BLaER1 treated with 17β-estradiol and CSF1 and Interleukin-3, amounts not matched to agents 10 nM and 100 nM (cell line): ENCODE measurements around the gene PLCB3.
"Not testable (repeated sequence)": the region's sequence is repeated elsewhere in the genome, so short reads cannot be mapped to it uniquely, and the experiment has no call there.

ENCODE experiments used
- H3K27ac ChIP-seq, 11 experiments: shearing (Covaris generic); formaldehyde crosslinking; 2 replicates each; pipeline ENCODE4 v1.8.1; 2022
- H3K27me3 ChIP-seq, 11 experiments: shearing (Covaris generic); formaldehyde crosslinking; 2 replicates each; pipeline ENCODE4 v1.8.1; 2022
- H3K36me3 ChIP-seq, 11 experiments: shearing (Covaris generic); formaldehyde crosslinking; 2 replicates each; pipeline ENCODE4 v1.8.1; 2022
- H3K4me1 ChIP-seq, 10 experiments: shearing (Covaris generic); formaldehyde crosslinking; 2 replicates each; pipeline ENCODE4 v1.8.1; 2022
- H3K4me2 ChIP-seq, 11 experiments: shearing (Covaris generic); formaldehyde crosslinking; 2 replicates each; pipeline ENCODE4 v1.8.1; 2022
- H3K4me3 ChIP-seq, 10 experiments: shearing (Covaris generic); formaldehyde crosslinking; 2 replicates each; pipeline ENCODE4 v1.8.1; 2022
- H3K9ac ChIP-seq, 11 experiments: shearing (Covaris generic); formaldehyde crosslinking; 2 replicates each; pipeline ENCODE4 v1.8.1; 2022
- H3K9me3 ChIP-seq, 11 experiments: shearing (Covaris generic); formaldehyde crosslinking; replicated peaks in 1 of 11; 2 replicates each; pipeline ENCODE4 v1.8.1; 2022
- H4K20me1 ChIP-seq, 11 experiments: shearing (Covaris generic); formaldehyde crosslinking; 2 replicates each; pipeline ENCODE4 v1.8.1; 2022
- Cebpa-rat ChIP-seq, 11 experiments: shearing (Covaris generic); IDR thresholded peaks; 2 replicates each; pipeline ENCODE4 v1.8.1; 2022

Gene PLCB3

DNA sequence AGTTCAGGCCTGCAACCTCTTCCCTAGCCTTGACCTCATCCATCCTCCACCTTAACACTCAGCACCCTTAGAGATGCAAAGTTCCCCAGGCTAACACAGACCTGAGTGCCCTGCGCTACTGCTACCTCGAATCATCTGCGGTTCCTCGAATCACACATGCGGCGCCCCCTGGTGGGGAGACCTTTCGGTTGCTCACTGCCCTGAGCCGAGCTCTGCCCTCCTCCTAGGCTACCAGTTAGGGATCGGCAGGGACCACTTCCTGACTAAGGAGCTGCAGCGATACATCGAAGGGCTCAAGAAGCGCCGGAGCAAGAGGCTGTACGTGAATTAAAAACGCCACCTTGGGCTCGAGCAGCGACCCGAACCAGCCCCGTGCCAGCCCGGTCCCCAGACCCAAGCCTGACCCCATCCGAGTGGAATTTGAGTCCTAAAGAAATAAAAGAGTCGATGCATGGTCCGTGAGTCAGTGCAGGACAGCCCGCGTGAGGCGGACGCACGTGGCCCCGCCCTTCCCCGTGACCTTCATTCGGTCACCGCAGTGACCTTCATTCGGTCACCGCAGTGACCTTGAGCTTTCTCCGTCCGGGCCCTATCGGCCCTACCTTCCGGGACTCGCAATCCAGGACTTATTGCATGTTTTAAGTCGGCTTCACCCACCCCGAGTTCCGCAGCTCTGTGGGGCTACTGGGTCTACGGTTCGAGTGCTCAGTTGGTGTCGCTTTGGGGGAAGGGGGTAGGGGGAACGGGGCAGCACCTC lies 53.2 kb downstream of the PLCB3 start:
- Histone ChIP-seq H3K4me1 (peaks cover 41 to 67% (median 47%) of the 10 kb centered on the region in 10 experiments), H3K27ac (peak overlapping the region; percentile 85 to 98 (median 96)), H3K4me2 (peak overlapping the region; percentile 80 to 99 (median 91)), H3K9ac (peak overlapping the region; percentile 85 to 95 (median 91)), H3K4me3 (peak overlapping the region; percentile 58 to 72 (median 66)), H4K20me1 (peaks cover 19 to 47% (median 36%) of the 10 kb centered on the region in 11 experiments; a peak in 20 of 22 replicates), H3K36me3 (peaks cover 11 to 25% (median 14%) of the 10 kb centered on the region in 11 experiments; a peak in 19 of 22 replicates), H3K27me3 (peaks cover 26 to 33% (median 28%) of the 10 kb centered on the region in 11 experiments), H3K9me3 (no peaks in the 10 kb centered on the region)
- no peak for TF ChIP-seq Cebpa-rat (IDR thresholded peaks at IDR 0.05)

DNA sequence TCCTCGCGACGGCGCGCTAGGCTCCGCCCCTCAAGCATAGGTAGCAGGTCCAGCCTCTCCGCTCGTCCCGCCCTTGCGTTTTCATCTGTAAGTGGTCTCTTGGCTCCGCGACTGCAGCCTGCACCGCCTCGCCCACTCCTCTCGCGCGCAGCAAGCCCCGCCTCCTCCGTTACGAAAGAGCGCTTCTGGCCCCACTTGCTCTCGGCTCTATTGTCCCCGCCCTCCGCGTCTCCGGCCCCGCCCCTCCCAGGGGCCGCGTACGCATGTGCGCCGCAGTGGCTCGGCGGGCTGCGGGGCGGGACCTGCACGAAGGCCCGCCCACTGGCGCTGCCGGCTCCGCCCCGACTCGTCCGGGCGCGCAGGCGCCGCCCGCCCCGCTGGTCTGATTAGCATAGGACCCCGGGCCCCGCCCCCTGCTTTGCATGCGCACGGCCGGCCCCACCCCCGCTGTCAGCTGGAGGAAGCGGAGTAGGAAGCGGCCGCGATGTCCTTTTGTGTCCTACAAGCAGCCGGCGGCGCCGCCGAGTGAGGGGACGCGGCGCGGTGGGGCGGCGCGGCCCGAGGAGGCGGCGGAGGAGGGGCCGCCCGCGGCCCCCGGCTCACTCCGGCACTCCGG lies 53.9 kb downstream of the PLCB3 start, which contains the start of gene ESRRA:
Gene ESRRA, plus strand, starts transcription at position 450 of the 616 bp plus-strand sequence. CDS start 1,656 bp downstream, outside the sequence.
- Histone ChIP-seq H3K4me3 (peak within 1 kb of the TSS; percentile 69 to 94 (median 84)), H3K4me1 (peaks cover 34 to 65% (median 40%) of the 10 kb centered on the region in 10 experiments), H3K27me3 (peaks cover 19 to 26% (median 21%) of the 10 kb centered on the region in 11 experiments), H4K20me1 (peaks cover 19 to 47% (median 35%) of the 10 kb centered on the region in 11 experiments; a peak in 20 of 22 replicates), H3K36me3 (peaks cover 11 to 32% (median 15%) of the 10 kb centered on the region in 11 experiments; a peak in 19 of 22 replicates), H3K27ac (peak within 1 kb of the TSS; percentile 85 to 98 (median 97)), H3K9ac (peak within 1 kb of the TSS; percentile 85 to 96 (median 94)), H3K4me2 (peak within 1 kb of the TSS; percentile 92 to 100 (median 97)), H3K9me3 (no peaks in the 10 kb centered on the region)
- TF ChIP-seq Cebpa-rat (IDR thresholded peaks at IDR 0.05): peak in 4 of 11 experiments; percentile 28 to 50 (median 42); a peak in 3 of 22 replicates

DNA sequence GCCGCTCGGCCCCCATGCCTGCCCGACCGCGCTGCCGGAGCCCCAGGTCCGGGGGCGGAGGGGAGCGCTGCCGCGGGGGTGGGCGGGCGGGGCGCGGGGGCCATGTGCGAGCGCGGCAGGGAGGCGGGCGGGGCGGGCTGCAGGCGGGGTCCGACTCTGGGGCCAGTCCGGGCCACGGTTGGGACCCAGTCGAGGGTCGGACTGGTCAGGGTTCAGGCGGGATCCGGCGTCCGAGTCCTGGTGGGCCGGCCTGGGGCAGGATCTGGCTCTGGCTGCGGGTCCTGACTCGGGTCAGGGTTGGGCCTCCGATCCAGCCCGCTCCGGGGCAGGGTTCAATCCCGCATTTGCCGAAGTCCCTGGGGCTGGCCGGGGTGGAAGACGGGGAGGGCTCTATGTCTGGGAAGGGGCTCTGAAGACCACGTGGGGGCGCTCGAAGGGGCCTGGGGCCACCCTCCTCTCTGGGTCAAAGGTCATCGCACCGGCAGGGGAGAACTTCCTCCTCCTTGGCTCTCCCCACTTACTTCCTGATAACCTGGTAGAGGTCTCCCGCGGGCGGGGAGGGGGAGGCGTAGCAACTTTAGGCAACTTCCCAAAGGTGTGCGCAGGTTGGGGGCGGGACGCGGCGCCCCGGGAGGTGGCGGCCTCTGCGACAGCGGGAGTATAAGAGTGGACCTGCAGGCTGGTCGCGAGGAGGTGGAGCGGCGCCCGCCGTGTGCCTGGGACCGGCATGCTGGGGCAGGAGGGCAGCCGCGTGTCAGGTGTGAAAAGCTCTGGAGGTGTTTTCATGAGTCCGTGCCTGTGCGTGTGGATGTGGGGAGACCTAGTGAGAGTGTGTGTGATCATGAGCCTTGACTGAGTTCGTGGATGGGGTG lies 54.6 kb downstream of the PLCB3 start:
- H3K4me1 ChIP-seq: peaks cover 30 to 64% (median 34%) of the 10 kb centered on the region in 10 experiments
- peak overlapping the region; percentile 85 to 96 (median 92) for H3K9ac ChIP-seq
- TF ChIP-seq Cebpa-rat (IDR thresholded peaks at IDR 0.05): no peak
- H4K20me1 ChIP-seq: peaks cover 18 to 47% (median 36%) of the 10 kb centered on the region in 11 experiments; a peak in 20 of 22 replicates
- peaks cover 12 to 19% (median 14%) of the 10 kb centered on the region in 11 experiments for H3K27me3 ChIP-seq
- peak overlapping the region; percentile 69 to 94 (median 84) for H3K4me3 ChIP-seq
- peak overlapping the region; percentile 64 to 97 (median 92) for H3K27ac ChIP-seq
- H3K9me3 ChIP-seq: no peaks in the 10 kb centered on the region
- H3K36me3 ChIP-seq: peaks cover 12 to 39% (median 19%) of the 10 kb centered on the region in 11 experiments; a peak in 19 of 22 replicates
- peak overlapping the region; percentile 92 to 100 (median 97) for H3K4me2 ChIP-seq

DNA sequence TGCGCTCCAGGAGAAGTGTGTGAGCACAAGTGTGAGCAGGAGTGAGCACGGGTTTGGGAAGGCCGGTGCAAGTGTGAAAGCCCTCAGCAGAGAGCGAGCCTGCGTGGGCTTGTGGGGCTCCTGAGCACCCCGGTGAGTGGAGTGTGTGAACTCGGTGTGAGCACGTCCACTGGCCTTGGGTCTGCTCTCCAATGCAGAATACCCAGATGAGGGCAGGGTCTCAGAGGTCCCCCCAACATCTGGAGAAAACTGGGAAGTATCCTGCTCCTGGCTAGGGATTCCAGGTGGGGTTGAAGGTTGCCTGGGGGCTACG lies 55.2 kb downstream of the PLCB3 start:
- Histone ChIP-seq H3K4me2 (peak overlapping the region; percentile 92 to 100 (median 97)), H3K36me3 (peaks cover 15 to 45% (median 24%) of the 10 kb centered on the region in 11 experiments; a peak in 20 of 22 replicates), H3K9ac (peak overlapping the region; percentile 85 to 96 (median 92)), H3K27ac (peak overlapping the region; percentile 64 to 97 (median 92); a peak in 21 of 22 replicates), H3K4me3 (peak overlapping the region; percentile 69 to 94 (median 84)), H3K27me3 (peaks cover 6 to 13% (median 8%) of the 10 kb centered on the region in 11 experiments), H3K9me3 (no peaks in the 10 kb centered on the region), H3K4me1 (peaks cover 27 to 64% (median 37%) of the 10 kb centered on the region in 10 experiments), H4K20me1 (peaks cover 22 to 52% (median 42%) of the 10 kb centered on the region in 11 experiments; a peak in 20 of 22 replicates)
- no peak for TF ChIP-seq Cebpa-rat (IDR thresholded peaks at IDR 0.05)

DNA sequence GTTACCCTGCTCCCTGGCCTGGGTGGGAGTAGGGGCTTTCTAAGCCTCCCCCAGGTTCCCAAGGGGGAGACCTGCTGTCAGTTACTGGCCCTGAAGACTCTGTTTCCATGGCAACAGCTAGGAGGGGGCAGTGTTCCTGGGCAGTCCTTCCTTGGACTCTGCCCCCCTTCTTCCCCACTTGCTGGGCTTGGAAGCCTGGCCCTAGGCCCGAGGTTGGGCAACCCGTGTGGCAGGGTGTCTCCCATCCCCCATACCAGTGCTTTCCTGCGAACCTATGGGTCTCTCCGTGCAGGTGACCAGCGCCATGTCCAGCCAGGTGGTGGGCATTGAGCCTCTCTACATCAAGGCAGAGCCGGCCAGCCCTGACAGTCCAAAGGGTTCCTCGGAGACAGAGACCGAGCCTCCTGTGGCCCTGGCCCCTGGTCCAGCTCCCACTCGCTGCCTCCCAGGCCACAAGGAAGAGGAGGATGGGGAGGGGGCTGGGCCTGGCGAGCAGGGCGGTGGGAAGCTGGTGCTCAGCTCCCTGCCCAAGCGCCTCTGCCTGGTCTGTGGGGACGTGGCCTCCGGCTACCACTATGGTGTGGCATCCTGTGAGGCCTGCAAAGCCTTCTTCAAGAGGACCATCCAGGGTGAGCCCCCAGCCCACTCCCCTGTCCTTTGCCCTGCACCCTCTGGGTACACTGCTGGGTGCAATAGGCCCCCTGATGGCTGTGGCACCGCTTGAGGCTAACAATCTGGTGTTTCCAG lies 55.7 kb downstream of the PLCB3 start:
- H3K9ac ChIP-seq: peak overlapping the region; percentile 85 to 96 (median 92)

DNA sequence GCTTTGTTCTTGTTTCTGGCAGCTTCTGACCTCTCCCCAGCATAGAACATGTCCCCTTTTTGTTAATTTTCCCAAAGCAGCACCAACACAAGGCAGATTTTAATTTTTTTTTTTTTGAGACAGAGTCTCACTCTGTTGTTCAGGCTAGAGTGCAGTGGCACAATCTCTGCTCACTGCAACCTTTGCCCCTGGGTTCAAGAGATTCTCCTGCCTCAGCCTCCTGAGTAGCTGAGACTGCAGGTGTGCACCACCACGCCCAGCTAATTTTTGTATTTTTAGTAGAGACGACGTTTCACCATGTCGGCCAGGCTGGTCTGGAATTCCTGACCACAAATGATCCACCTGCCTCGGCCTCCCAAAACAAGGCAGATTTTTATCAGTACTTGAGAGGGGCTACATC lies 56.5 kb downstream of the PLCB3 start:
- Histone ChIP-seq H3K4me3 (peak overlapping the region in 1 of 10 experiments; percentile 86; a peak in 1 of 20 replicates), H3K27ac (peak overlapping the region in 2 of 11 experiments; percentile 93; a peak in 3 of 22 replicates), H3K4me1 (peaks cover 27 to 67% (median 41%) of the 10 kb centered on the region in 10 experiments), H3K36me3 (peaks cover 20 to 55% (median 32%) of the 10 kb centered on the region in 11 experiments; a peak in 21 of 22 replicates), H3K4me2 (peak overlapping the region; percentile 92 to 100 (median 97); a peak in 19 of 22 replicates), H4K20me1 (peaks cover 22 to 64% (median 51%) of the 10 kb centered on the region in 11 experiments), H3K9ac (peak overlapping the region; percentile 85 to 96 (median 92); a peak in 17 of 22 replicates)
- H3K27me3 ChIP-seq, H3K9me3 ChIP-seq: not testable (repeated sequence)

More for the DNA sequence above, 55.7 kb downstream of the PLCB3 start:
- no peak for TF ChIP-seq Cebpa-rat (IDR thresholded peaks at IDR 0.05)
- Histone ChIP-seq H3K36me3 (peaks cover 15 to 48% (median 26%) of the 10 kb centered on the region in 11 experiments; a peak in 20 of 22 replicates), H3K4me1 (peaks cover 27 to 61% (median 37%) of the 10 kb centered on the region in 10 experiments), H3K9me3 (no peaks in the 10 kb centered on the region), H3K4me3 (peak overlapping the region; percentile 69 to 94 (median 84)), H4K20me1 (peaks cover 22 to 57% (median 44%) of the 10 kb centered on the region in 11 experiments; a peak in 20 of 22 replicates), H3K4me2 (peak overlapping the region; percentile 92 to 100 (median 97)), H3K27ac (peak overlapping the region in 10 of 11 experiments; percentile 78 to 97 (median 92); a peak in 20 of 22 replicates), H3K27me3 (peaks cover under 1 to 7% (median 2%) of the 10 kb centered on the region in 11 experiments; a peak in 21 of 22 replicates)

DNA sequence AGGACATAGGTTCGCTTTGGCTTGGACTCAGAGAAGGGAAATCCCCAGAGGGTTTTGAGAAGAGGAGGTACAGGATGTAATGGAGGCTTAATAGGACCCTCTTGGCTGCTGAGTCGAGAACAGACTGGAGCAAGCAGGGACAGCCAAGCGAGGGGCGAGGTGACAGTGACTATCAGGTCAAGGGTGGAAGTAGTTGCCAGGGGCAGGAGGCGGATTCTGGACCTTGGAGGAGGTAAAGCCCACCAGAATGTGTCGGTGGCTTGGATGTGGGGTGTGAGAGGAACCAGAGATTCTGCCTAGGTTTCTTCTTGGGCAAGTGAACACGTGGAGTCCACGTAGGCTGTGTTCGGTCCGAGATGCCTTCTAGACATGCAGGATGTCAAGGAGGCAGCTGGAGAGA lies 61.6 kb downstream of the PLCB3 start:
- Histone ChIP-seq H3K36me3 (peaks cover 42 to 83% (median 58%) of the 10 kb centered on the region in 11 experiments), H3K9ac (peak overlapping the region; percentile 2 to 69 (median 40); a peak in 17 of 22 replicates), H4K20me1 (peaks cover 15 to 90% (median 62%) of the 10 kb centered on the region in 11 experiments; a peak in 20 of 22 replicates), H3K4me3 (no peak overlapping the region), H3K4me1 (peaks cover 14 to 75% (median 41%) of the 10 kb centered on the region in 10 experiments), H3K27me3 (no peaks in the 10 kb centered on the region), H3K4me2 (peak overlapping the region in 5 of 11 experiments; percentile 20 to 29 (median 26); a peak in 7 of 22 replicates), H3K27ac (peak overlapping the region in 5 of 11 experiments; percentile 8 to 38 (median 36); a peak in 9 of 22 replicates), H3K9me3 (no peaks in the 10 kb centered on the region)
- TF ChIP-seq Cebpa-rat (IDR thresholded peaks at IDR 0.05): no peak
